Stimulated activated CD8-positive, alpha-beta memory T cell treated with anti-CD3 and anti-CD28 coated beads, Interleukin-15, amount 100 ng/mL, for 24 hours (primary cell): ENCODE results near the gene KIAA1671.

Experiments used
- DNase-seq: peaks from one replicate; pipeline ENCODE4 v3.0.0-alpha.2; 2020; ENCODE audit warnings: low read depth

The KIAA1671 gene

DNA sequence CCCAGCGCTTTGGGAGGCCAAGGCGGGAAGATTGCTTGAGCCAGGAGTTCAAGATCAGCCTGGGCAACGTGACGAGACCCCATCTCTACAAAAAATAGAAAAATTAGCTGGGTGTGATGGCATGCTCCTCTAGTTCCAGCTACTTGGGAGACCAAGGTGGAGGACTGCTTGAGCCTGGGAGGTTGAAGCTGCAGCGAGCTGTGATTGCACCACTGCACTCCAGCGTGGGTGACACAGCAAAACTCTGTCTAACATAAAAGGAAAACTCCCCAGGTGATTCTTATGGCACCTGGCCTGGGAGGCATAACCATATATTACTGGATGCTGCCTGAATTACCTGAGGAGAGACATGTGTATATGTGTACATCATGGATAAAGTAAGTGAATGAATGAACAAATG, 29.1 kb downstream of the KIAA1671 start:
- DNase-seq: no peak

DNA sequence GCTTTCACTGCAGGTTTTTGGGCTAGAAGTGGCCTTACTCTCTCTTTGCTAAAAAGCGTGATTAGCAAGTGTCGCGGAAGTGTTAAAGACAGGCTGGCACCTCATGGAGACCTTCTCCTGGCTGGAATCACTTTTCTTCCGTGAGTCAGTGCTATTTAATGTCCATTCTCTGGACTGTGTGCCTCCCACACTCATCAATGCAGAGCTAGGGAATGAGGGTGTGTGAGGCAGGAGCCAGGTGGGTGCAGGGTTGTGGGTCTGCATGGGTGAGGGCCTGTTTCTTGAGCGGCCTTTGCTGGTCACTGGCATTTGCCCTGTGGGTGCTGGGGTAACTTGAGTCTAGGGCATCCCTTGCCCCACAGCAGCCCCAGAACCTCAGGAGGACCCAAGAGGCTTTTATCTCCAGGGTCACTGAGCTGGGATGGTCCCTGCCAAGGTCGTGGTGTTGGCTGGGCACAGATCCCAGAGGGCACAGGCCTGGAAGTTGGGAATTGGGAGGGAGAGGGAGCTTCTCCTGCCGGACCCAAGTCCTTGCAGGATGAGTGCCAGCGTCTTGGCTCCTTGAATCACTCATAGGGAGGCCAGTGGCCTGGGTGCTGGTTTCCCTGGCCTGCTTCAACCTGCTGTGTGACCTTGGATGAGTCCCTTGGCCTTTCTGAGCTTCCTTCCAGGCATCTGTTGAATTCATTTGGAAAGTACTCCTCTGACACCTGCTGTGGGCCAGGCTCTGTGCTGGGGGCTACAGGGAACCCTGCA, 30.0 kb downstream of the KIAA1671 start:
- DNase-seq: no peak

DNA sequence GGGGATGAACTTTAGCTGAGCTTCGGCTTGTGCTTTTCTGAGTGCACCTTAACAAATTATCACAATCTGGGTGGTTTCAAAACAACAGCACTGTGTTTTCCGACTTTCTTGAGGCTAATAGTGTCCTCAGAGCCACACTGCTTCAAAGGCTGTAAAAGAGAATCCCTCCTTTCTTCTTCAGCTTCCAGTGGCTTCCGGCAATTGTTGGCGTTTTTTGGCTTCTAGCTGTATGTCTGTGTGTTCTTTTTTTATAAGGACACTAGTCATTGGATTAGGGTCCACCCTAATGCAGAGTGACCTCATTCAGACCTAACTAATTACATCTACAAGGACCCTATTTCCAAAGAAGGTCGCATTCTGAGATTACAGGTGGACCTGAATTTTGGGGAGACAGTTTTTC, 30.6 kb downstream of the KIAA1671 start:
- DNase-seq: no peak

DNA sequence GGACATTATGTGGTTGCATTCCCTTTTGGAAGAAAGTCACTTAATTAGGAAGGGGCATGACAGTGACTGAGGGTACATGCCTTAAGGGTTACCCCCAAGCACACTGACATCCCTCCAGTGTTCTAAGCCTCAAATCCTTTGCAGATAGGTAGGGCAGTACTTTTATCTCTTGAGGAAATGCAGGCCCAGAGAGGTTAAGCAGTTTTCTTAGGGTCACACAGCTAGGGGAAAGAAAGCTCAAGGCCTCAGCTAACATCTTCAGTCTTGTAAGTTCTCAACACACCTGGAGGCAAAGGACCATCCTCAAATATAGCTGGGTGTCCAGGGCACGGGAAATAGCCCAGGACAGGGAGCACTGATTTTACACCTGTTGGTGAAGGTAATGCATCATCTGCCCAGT, 31.6 kb downstream of the KIAA1671 start:
- DNase-seq: no peak

DNA sequence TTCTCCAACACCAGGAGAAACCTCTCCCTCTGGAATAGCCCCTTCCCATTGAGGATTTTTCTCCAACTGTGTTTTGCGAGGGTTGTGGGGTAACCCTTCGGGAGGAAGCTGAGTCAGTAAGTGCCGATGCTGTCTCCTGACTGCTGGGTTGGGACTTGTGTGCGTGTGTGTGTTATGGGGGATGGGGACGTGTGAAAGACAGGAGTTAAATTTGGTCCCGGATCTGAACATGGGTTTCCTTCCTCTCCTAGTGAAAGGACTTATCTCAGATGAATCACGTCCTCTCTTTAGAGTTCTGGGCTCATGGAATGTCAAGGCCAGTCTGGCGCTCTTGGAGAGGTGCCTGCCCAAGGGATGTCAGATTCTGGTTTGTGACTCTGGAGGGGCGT, 33.3 kb downstream of the KIAA1671 start:
- DNase-seq: no peak

DNA sequence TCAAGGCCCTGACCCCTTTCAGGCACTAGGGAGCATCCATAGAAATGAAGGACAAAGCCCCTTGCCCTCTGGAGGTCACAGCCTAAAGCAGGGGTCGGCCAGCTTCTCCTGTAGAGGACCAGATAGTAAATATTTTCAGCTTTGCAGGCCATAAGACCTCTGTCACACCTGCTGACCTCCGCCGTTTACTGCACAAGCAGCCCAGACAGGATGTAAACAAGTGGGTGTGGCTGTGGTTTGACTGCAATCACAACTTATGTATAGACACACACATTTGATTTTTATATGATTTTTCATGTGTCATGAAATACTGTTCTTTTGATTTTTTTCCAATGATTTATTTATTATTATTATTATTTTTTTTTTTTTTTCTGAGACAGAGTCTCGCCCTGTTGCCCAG, 34.3 kb downstream of the KIAA1671 start:
- DNase-seq: no peak

DNA sequence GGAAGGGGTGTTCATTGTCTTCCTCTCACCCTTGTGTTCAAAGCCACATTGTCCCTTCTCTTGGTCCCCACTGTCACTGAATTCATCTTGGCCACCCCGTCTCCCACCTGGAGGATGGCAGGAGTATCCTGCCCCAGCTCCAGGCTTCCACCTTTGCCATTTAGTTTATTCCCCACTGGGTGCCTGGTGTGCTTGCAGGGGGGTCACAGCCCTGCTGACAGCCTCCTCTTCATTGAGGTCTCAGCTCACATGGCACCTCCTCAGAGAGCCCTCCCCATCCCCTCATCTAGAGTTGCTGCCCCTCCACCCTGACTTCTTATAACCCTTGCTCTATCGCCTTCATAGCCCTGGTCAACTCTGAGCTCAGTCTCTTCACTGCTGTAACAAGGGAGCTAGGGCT, 36.6 kb downstream of the KIAA1671 start:
- DNase-seq: no peak

DNA sequence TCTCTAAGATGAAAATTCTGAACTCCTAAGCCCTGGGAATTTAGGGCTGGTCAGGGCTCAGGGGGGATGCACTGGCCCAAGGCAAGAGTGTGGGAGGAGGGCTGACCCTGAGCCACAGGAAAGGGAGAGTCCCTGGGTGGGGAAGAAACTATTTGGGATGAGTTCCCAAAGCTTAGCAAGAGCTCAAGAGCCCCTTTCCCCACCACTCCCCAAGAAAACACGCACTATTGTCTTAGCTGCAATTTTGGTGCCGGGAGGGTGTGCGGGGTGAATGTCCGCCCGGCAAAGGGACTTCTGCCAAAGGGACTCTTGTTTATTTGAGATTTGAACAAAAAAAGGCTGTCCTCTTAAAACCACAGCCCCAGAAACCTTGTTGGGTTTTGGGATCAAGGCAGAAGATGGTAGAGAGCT, 37.0 kb downstream of the KIAA1671 start:
- no peak for DNase-seq

DNA sequence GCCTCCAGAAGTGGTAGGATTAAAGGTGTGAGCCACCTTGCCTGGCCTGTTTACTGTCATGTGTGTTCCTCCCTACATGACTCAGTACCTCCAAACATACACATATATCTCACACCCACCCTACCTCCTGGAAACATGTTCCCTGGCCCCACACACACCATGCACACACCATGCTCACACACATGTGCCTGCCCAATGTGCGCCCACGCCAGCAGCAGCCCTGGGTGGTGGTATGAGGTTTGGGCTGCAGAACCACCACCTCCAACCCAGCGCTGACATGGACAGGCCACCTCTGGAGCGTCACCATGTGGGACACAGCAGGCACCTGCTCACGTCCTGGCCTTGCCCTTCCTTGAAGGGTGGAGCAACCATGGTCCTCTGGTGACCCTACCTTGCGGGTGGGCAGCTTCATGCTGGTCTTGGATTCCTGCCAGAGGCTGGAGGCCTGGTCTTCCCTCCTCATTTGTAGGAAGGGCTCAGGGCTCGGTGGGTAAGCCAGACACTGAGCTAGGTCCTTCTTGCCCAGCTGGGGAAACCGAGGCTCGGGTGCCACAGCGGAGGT, 37.9 kb downstream of the KIAA1671 start:
- no peak for DNase-seq

DNA sequence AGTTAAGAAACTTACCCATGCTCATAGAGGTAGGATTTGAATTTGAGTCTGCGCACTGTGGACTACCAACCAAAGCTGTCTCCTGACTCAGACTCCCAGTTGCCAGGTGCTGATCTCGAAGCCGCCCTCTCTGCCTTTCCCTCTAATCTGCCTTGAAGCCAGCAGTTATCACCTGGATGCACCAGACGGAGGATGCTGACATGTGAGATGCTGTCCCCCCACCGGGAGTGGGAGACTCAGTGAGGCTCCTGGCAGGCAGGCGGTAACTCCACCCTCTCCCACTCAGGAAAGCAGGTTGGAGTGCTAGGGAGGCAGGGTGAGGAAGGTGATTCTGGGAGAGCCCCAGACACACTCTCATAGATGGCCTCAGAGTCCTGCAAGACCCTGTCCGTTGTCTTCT, 40.4 kb downstream of the KIAA1671 start:
- no peak for DNase-seq

DNA sequence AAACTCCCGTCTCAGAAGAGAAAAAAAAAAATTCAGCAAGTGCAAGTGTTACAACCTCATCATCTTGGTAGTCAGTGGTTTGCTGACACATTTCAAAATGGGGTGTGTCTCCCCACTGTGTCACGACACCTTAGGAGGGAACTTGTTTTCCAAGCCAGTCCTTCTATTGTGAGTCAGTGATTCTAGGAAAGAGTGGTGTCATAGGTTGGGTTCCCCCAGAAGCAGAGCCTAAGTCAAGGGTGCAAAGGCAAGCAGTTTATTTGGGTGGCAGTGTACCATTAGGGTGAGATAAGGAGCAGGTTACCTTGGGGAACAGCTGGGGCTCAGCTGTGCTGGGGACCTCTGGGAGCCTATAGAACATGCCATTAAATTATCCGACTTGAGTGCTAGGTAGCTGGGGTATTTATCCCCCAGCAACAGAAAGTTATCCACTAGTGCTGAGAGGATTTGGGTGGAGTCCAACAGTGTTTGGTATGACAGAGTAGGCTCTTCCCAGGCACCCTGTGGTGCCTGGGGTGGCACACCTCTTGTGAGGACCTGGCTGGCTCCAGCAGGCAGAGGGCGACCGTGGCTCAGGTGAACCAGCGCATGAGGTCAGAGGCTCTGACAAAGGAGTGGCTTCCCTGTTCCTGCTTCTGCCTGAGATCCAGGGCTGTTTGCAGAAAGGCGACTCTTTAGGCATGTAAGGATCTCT, 41.7 kb downstream of the KIAA1671 start:
- no peak for DNase-seq

DNA sequence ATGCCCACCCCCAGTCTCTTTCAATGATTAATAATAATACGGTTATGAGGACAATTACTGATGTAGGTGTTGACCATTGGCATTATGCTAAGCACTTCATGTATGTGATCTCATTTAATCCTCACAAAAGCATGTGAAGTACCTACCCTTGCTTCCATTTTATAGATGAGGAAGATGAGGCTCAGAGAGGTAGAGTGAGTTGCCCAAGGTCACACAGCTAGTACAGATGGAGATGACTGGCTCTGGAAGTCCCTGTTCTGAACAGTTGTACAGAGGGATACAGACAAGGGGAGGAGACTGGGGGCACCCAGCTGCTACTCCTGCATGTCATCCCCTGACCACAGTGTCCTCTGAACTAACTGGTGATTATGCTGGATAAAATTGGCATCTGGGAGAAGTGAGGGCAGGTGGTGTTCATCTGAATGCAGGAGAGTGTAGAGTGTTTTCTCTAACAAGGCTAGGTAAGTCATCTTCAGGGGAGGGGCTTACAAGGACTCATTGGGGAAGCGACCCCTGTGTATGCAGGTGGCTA, 43.2 kb downstream of the KIAA1671 start:
- no peak for DNase-seq

DNA sequence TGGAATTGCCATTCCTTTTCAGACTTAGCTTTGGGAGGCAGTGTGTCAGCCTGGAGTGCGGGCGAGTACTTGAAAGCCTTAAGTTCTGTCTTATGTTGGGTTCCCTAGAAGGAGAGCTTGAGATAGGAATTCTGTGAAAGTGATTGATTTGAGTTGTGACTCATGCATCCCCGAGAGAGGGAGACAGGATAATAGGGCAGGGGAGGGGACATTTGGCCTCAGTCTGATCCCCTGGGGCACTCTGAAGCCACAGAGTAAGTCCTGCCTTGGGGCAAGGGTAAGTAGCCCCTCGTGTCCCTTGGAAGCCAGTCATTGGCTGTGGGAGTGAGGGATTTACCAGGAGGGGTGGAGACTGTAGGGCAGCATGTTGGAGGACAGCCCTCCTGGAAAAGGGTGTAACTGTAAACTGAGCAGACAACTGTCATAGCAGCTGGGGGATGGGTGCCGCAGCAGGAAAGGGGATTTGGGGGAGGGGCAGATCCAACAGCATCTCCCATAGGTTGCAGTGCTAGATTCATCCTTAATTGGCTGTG, 44.0 kb downstream of the KIAA1671 start:
- DNase-seq: no peak

DNA sequence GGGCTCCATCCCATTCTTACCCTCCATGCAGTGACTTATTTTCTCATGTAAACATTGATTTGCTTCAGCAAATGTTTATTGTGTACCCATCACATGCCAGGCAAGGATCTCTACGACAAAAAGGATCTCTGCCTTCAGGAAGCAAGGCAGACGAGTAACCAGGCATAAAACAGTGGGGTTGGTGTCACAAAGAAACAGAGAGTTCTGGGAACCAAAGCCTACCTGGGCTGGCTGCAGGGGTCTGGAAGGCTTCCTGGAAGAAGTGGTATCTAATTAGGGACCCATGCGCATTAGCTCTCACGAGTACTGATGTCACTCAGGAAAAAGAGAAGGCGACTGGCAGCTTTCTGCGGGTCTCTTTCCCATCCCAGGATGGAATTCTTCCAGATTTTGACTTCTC, 44.5 kb downstream of the KIAA1671 start:
- DNase-seq: no peak

DNA sequence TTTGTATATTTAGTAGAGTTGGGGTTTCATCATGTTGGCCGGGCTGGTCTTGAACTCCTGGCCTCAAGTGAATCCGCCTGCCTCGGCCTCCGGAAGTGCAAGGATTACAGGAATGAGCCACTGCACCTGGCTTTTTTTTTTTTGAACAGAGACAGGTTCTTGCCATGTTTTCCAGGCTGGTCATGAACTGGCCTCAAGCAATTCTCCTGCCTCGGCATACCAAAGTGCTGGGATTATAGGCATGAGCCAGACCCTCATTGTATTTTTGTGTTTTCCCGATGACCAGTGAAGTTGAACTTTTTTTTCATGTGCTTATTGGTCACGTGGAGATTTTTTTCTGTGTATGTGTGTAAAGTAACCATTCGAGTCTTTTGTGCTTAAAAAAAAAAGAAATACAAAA, 48.2 kb downstream of the KIAA1671 start:
- DNase-seq: no peak

DNA sequence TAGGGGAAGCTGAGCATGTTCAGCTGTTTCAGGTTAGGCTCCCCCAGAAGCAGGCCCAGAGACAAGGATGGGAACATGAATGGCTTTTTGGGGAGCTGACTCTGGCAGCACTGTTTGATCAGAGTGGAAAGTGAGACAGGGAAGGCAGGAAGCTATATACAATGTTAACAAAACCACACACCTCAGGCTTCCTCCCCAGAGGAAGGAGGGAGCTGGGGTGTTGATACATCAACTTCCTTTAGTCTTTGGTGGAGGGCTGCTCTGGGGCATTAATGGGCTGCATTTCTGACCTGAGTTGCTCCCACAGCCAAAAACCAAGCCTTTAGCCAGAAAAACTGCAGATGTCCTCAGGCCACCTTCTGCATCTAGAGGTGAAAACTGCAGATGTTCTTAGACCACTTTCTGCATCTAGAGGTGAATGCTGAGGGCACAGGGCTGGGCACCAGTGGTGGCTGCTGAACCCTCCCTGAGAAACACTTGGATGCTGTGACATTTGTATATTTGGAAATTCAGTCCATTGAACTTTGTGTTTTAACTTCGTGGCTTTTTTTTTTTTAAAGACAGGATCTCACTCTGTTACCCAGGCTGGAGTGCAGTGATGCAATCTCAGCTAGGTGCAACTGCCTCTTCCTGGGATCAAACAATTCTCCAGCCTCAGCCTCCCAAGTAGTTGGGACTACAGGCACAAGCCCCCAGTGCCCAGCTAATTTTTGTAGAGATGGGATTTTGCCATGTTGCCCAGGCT, 49.9 kb downstream of the KIAA1671 start:
- no peak for DNase-seq

DNA sequence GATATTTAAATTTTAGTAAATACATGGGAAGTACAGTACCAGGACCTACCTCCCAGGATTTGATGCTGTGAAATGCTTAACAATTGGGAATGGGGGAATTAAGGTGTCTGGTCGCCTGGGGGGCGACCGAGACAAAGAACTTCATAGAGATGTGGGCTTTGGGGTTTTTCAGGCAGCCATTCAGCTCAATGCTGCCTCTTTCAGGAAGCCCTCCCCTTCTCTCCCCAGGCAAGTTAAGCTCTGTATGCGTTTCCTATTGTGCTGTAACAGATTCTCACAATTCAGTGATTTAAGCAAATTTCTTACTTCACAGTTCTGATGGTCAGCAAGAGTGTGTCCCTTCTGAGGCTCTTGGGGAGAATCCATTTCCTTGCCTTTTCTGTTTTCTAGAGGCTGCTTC, 53.8 kb downstream of the KIAA1671 start:
- no peak for DNase-seq

DNA sequence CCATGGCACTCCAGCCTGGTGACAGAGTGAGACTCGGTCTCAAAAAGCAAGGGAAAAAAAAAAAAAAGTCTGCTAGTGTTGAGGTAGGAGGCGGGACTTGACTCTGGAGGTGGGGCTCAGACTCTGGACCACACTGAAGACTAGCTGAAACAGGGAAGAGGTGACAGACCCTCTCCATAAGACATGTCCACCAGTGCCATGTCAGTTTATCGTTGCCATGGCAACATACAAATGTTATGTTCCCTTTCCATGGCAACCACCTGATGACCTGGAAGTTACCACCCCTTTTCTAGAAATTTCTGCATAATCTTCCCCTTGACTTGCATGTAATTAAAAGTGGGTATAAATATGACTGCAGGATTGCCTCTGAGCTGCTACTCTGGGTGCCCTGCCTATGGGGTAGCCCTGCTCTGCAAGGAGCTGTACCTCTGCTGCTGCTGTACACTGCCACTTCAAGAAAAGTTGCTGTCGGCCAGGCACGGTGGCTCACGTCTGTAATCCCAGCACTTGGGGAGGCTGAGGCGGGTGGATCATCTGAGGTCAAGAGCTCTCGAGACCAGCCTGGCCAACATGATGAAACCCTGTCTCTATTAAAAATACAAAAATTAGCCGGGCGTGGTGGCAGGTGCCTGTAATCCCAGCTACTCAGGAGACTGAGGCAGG, 55.1 kb downstream of the KIAA1671 start:
- no peak for DNase-seq

DNA sequence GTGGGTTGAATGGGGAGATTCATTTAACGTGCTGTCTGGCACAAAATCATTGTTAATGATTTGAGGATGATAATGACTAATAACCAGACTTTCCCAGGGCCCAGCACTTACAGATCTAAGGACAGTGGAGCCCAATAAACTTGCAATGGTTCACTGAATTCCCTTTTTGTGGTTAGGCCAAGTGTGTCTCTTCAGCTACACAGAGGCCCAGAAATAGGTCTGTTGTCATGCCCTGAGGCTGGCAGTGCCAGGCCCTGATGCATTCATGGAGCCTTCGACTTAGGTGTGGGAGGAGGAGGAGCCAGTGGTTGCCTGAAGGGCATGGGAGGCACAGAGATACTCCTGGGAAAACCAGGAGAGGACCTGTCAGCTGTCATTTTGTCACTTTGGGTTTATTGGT, 56.1 kb downstream of the KIAA1671 start:
- no peak for DNase-seq

DNA sequence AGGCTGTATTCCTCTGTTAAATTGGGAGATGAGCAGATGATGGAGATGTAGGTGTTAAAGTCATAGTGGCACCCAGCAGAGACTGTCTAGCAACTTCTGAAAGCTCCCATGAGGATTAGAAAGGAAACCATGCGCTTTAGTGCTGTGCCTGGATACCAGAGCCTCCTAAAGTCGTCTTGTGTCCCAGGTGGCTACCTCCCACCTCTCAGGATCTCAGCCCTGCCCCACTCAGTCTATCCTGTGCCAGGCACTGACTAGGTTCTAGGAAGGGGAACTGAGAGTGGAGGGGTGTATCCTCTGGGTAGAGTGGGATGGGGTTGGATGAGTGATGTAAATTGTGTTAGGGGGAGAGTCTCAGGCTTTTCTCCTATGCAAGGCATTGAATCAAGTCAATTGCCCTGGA, 60.2 kb downstream of the KIAA1671 start:
- DNase-seq: no peak

DNA sequence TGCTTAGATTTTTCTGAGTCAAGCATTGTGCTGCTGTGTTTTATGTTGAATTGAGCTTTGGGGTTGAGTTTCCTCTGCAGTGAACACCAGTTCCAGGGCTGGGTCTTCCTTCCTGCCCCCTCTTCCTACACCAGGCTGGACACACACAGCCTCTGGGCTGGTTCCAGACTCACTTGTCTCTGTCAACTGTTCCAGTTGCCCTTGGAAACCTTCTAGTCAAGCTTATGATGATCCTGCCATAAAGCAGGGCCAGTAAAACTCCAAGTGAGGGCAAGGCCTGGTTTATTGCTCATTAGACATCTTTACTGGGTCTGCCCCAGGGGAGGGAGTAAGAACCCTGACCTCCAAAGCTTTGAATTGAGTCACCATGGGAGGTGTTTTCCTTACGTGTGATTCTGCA, 61.1 kb downstream of the KIAA1671 start:
- no peak for DNase-seq
